ENCODE data around the gene LCN6. TPM values are rescaled to one million over a fixed set of nuclear protein-coding genes. Genes with fewer than 3 reads are reported as not detected.
"Not testable (repeated sequence)": the region's sequence is repeated elsewhere in the genome, so short reads cannot be mapped to it uniquely, and the experiment has no call there.

Gene LCN6
- total RNA-seq, 2 donors from 2014 or later, result 6.4 to 9.3 TPM

- H3K4me1 ChIP-seq, result peaks cover 0 to 47% of the 10 kb centered on the region in 2 donors
- H3K27me3 ChIP-seq, result no peaks in the 10 kb centered on the region
- H3K27ac ChIP-seq, result peak overlapping the region; percentile 97 to 98
- H3K4me3 ChIP-seq, result no peak overlapping the region
- no peaks in the 10 kb centered on the region for H3K36me3 ChIP-seq
- TF ChIP-seq, protein P1, sequence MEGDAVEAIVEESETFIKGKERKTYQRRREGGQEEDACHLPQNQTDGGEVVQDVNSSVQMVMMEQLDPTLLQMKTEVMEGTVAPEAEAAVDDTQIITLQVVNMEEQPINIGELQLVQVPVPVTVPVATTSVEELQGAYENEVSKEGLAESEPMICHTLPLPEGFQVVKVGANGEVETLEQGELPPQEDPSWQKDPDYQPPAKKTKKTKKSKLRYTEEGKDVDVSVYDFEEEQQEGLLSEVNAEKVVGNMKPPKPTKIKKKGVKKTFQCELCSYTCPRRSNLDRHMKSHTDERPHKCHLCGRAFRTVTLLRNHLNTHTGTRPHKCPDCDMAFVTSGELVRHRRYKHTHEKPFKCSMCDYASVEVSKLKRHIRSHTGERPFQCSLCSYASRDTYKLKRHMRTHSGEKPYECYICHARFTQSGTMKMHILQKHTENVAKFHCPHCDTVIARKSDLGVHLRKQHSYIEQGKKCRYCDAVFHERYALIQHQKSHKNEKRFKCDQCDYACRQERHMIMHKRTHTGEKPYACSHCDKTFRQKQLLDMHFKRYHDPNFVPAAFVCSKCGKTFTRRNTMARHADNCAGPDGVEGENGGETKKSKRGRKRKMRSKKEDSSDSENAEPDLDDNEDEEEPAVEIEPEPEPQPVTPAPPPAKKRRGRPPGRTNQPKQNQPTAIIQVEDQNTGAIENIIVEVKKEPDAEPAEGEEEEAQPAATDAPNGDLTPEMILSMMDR (IDR thresholded peaks at IDR 0.05), result no peak
- DNase-seq (ENCODE audit: low spot score), result no peak
- no peaks in the 10 kb centered on the region for H3K9me3 ChIP-seq
Measured at GRCh38 chr9:136789523-136789937, 41.2 kb upstream of the LCN6 start.

GRCh38 chr9:136788644-136789522 lies 40.6 kb upstream of the LCN6 start:
- H3K27me3 ChIP-seq; H3K4me3 ChIP-seq; H3K9me3 ChIP-seq; DNase-seq (ENCODE audit: low spot score); H3K36me3 ChIP-seq: not testable (repeated sequence)
- Histone ChIP-seq H3K27ac (peak overlapping the region; percentile 97 to 98), H3K4me1 (peaks cover 0 to 47% of the 10 kb centered on the region in 2 donors)

- TF ChIP-seq, protein P1 (IDR thresholded peaks at IDR 0.05), result peak; percentile 87 to 92
- Histone ChIP-seq H3K4me3 (no peak overlapping the region), H3K27me3 (no peaks in the 10 kb centered on the region), H3K36me3 (no peaks in the 10 kb centered on the region), H3K9me3 (no peaks in the 10 kb centered on the region), H3K27ac (peak overlapping the region in 1 of 2 donors; percentile 97), H3K4me1 (peaks cover 0 to 46% of the 10 kb centered on the region in 2 donors)
- DNase-seq (ENCODE audit: low spot score), result peak; percentile 70
Measured at GRCh38 chr9:136787690-136788400, 39.5 kb upstream of the LCN6 start.

DNA sequence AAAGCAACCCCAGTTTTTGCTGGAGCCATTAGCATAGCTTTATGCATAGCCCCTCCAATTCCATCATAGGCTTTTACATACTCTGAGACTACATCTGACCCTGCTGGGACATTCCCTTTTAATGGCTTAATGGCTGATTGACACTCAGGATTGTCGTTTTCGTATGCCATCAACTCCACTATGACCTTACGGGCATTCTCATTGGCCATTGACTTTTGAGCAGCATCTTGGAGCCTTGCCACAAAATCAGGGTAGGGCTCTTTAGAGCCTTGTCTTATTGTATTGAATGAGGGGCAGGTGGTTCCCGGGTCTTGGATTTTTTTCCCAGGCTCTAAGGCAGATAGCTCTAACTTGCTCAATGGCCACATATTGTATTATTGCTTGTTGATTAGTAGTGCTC lies 38.7 kb upstream of the LCN6 start:
- not testable (repeated sequence) for H3K4me3 ChIP-seq; H3K27me3 ChIP-seq; H3K36me3 ChIP-seq; DNase-seq (ENCODE audit: low spot score); H3K9me3 ChIP-seq; H3K27ac ChIP-seq
- H3K4me1 ChIP-seq, result peaks cover 0 to 37% of the 10 kb centered on the region in 2 donors

- H3K4me3 ChIP-seq, result no peak overlapping the region
- TF ChIP-seq, protein P1 (IDR thresholded peaks at IDR 0.05), result no peak
Measured at GRCh38 chr9:136786451-136786850, 38.1 kb upstream of the LCN6 start.

GRCh38 chr9:136785565-136786355 lies 37.4 kb upstream of the LCN6 start:
- not testable (repeated sequence) for DNase-seq (ENCODE audit: low spot score); H3K27me3 ChIP-seq; H3K9me3 ChIP-seq; H3K36me3 ChIP-seq; H3K4me3 ChIP-seq; H3K27ac ChIP-seq
- H3K4me1 ChIP-seq, result peaks cover 0 to 31% of the 10 kb centered on the region in 2 donors

More at GRCh38 chr9:136786451-136786850, 38.1 kb upstream of the LCN6 start:
- H3K27me3 ChIP-seq, result no peaks in the 10 kb centered on the region
- H3K9me3 ChIP-seq, result no peaks in the 10 kb centered on the region
- no peaks in the 10 kb centered on the region for H3K36me3 ChIP-seq
- peaks cover 0 to 32% of the 10 kb centered on the region in 2 donors for H3K4me1 ChIP-seq
- DNase-seq (ENCODE audit: low spot score), result no peak
- H3K27ac ChIP-seq, result no peak overlapping the region

GRCh38 chr9:136784997-136785361 lies 36.7 kb upstream of the LCN6 start:
- H3K27ac ChIP-seq, result no peak overlapping the region
- TF ChIP-seq, protein P1 (IDR thresholded peaks at IDR 0.05), result no peak
- peaks cover 0 to 25% of the 10 kb centered on the region in 2 donors for H3K4me1 ChIP-seq
- no peak overlapping the region for H3K4me3 ChIP-seq
- no peaks in the 10 kb centered on the region for H3K27me3 ChIP-seq
- no peaks in the 10 kb centered on the region for H3K36me3 ChIP-seq
- DNase-seq (ENCODE audit: low spot score), result no peak
- no peaks in the 10 kb centered on the region for H3K9me3 ChIP-seq

All from right atrium auricular region (tissue), 2 donors.